Ovary (tissue), 9 donors: ENCODE results near the gene MUC3A. TPM values are rescaled to one million over a fixed set of nuclear protein-coding genes. Genes with fewer than 3 reads are reported as not detected.

Source experiments
- DNase-seq, 5 donors: peaks; one replicate each; pipeline ENCODE4 v3.0.0-alpha.2; 2019 to 2020
- H3K27ac ChIP-seq, 2 donors: fragments of 200-600 bp; one replicate each; pipeline versions ENCODE4 v1.5.1 to v1.8.0; 2019 to 2022
- H3K27me3 ChIP-seq: fragments of 200-600 bp; one replicate; pipeline ENCODE4 v1.8.0; 2022
- H3K36me3 ChIP-seq: fragments of 200-600 bp; sonication (generic); one replicate; pipeline ENCODE4 v1.5.1; 2019
- H3K4me1 ChIP-seq: one replicate; pipeline ENCODE4 v1.8.1; 2013; ENCODE audit warnings: mild to moderate bottlenecking, moderate library complexity; ENCODE audit not compliant: insufficient read depth
- H3K4me3 ChIP-seq: fragments of 200-600 bp; sonication (generic); one replicate; pipeline ENCODE4 v1.5.1; 2017
- H3K9me3 ChIP-seq, 2 donors: fragments of 200-600 bp in 1 of 2; sonication (generic) in 1 of 2; one replicate each; pipeline versions ENCODE4 v1.5.1 to v1.8.1; 2013 to 2019; ENCODE audit warnings: mild to moderate bottlenecking in 1 of 2, moderate library complexity in 1 of 2
- CTCF ChIP-seq, 3 donors: fragments of 450-650 bp in 2 of 3; fragments of 200-600 bp in 1 of 3; IDR thresholded peaks; one replicate each; pipeline versions ENCODE4 v1.5.1 to v1.8.0; 2016 to 2022; ENCODE audit warnings: antibody characterized with exemption in 3 of 3, mild to moderate bottlenecking in 1 of 3
- EP300 ChIP-seq: sonication (generic); formaldehyde crosslinking; IDR thresholded peaks from one replicate; pipeline ENCODE4 v1.6.1; 2017; ENCODE audit warnings: antibody characterized with exemption
- POLR2A ChIP-seq: fragments of 450-650 bp; IDR thresholded peaks from one replicate; pipeline ENCODE4 v1.6.1; 2017; ENCODE audit warnings: antibody characterized with exemption, mild to moderate bottlenecking, moderate library complexity
- WGBS, 3 donors: extraction: QIAGEN DNeasy Blood & Tissue Kit in 1 of 3; methylation state at CpG; one replicate each; pipeline versions ENCODE4 v1.1.5 to v1.1.7; 2013 to 2017; 5-methylcytosine and 5-hydroxymethylcytosine counted together
- intact Hi-C, 4 donors: fragments of 100-400 bp; cut with DNase I; formaldehyde crosslinking; loops; one replicate each; pipeline versions ENCODE4 v1.11.0 to v1.15.1; 2022 to 2023
- polyA plus RNA-seq, 2 donors: library from polyadenylated mRNA; stranded (reverse); fragments of 200-250 nt in 1 of 2; fragments of 350-450 nt in 1 of 2; fragmentation: Illumina TruSeq in 1 of 2; extraction: RNeasy Lipid Tissue Mini Kit (QIAGEN cat#74804) in 1 of 2; gene quantifications; one replicate each; pipeline ENCODE4 v1.2.3, GENCODE V29; 2013 to 2014
- total RNA-seq, 7 donors: library from RNA; depleted of rRNA in 2 of 7; stranded (reverse); fragments of >200 nt in 2 of 7; fragmentation: NEBNext Ultra II Directional in 3 of 7; extraction: Animal tissue kit (Norgen Biotek cat#: 25700) in 3 of 7; gene quantifications; one replicate each; pipeline versions ENCODE4 v1.1.0 to v1.2.4, GENCODE V29; 2016 to 2023
- donor health status: DM: no; HTN: no; CAD: no; lungs with moderate emphysema.
- donor health status: DM: no; HTN: no; CAD: no.
- donor health status: Bipolar disorder and iron deficiency.
- donor health status: DM: yes; HTN: yes; CAD: no.
- donor health status: DM: no; HTN: no; CAD: no.
- donor health status: DM: yes; HTN: yes; CAD: no.

Gene MUC3A
- total and polyA plus RNA-seq, 9 donors, result 0.16 to 0.72 (median 0.43) TPM; not detected in 5

- H3K4me3 ChIP-seq, result no peak overlapping the region
- no peaks in the 10 kb centered on the region for H3K9me3 ChIP-seq
- intact Hi-C loops, result no loop called here
- TF ChIP-seq EP300, result no peak
- TF ChIP-seq CTCF (IDR thresholded peaks at IDR 0.05), result no peak
- TF ChIP-seq POLR2A, result no peak
- no peak overlapping the region for H3K27ac ChIP-seq
- no peaks in the 10 kb centered on the region for H3K27me3 ChIP-seq
- no peak for DNase-seq
- no peaks in the 10 kb centered on the region for H3K36me3 ChIP-seq
- no peaks in the 10 kb centered on the region for H3K4me1 ChIP-seq
- WGBS, 3 donors, result 78 to 82% (median 79%) methylated on average over 11 of the region's 11 CpGs
Measured at GRCh38 chr7:100946766-100947365, 2.5 kb upstream of the MUC3A start.

- Histone ChIP-seq H3K36me3 (no peaks in the 10 kb centered on the region), H3K27ac (no peak overlapping the region), H3K9me3 (no peaks in the 10 kb centered on the region), H3K4me3 (no peak overlapping the region), H3K4me1 (no peaks in the 10 kb centered on the region), H3K27me3 (no peaks in the 10 kb centered on the region)
- WGBS, 3 donors, result 75 to 83% (median 83%) methylated on average over 5 of the region's 5 CpGs
- intact Hi-C loops, result no loop called here
- TF ChIP-seq POLR2A (no peak), CTCF (IDR thresholded peaks at IDR 0.05) (no peak), EP300 (no peak)
- no peak for DNase-seq
Measured at GRCh38 chr7:100947792-100948191, 1.5 kb upstream of the MUC3A start.

DNA sequence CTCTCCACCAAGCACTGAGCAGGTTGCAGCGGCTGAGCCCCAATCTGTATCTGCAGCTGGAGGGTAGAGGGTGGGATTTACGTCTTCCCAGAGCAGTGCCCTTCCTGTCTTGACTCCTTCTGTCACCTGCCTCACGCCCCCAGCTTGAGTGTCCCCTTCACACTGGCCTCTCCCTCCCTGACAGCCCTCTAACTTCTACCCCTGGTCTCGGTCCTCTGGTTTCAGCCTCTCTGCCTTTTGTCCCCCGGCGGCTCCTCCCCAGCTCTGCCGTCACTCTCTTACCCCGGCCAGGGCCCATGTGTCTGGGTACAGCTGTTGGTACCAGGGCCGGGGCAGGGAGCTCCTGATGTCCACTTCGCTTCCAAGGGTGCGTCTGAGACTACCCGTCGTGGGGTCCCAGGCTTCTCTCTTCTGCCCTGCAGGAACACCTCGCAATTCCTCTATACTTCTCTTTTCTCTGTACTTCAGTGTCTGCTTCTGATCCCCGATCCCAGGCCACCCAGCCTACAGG, 654 bp downstream of the MUC3A start:
- Histone ChIP-seq H3K36me3 (no peaks in the 10 kb centered on the region), H3K27me3 (no peaks in the 10 kb centered on the region), H3K4me3 (no peak overlapping the region), H3K4me1 (no peaks in the 10 kb centered on the region), H3K9me3 (no peaks in the 10 kb centered on the region), H3K27ac (no peak overlapping the region)
- WGBS, 3 donors, result 45 to 52% (median 45%) methylated on average over 15 of the region's 15 CpGs
- no peak for DNase-seq
- TF ChIP-seq CTCF (IDR thresholded peaks at IDR 0.05) (no peak), POLR2A (no peak), EP300 (no peak)
- intact Hi-C loops, result no loop called here

- Histone ChIP-seq H3K9me3 (no peaks in the 10 kb centered on the region), H3K27ac (no peak overlapping the region), H3K27me3 (no peaks in the 10 kb centered on the region), H3K4me3 (no peak overlapping the region), H3K4me1 (no peaks in the 10 kb centered on the region), H3K36me3 (no peaks in the 10 kb centered on the region)
- no peak for TF ChIP-seq CTCF (IDR thresholded peaks at IDR 0.05)
- no peak for TF ChIP-seq POLR2A
- TF ChIP-seq EP300, result no peak
- intact Hi-C loops, result no loop called here
- no peak for DNase-seq
- WGBS, 3 donors, result 24 to 42% (median 28%) methylated on average over 6 of the region's 6 CpGs
Measured at GRCh38 chr7:100951172-100951571, 1.8 kb downstream of the MUC3A start.
